Measurements from ENCODE around the gene ALDH1B1.

ALDH1B1 gene

GRCh38 chr9:38392235-38393127 is at the start of gene ALDH1B1:
Gene ALDH1B1, plus strand, starts transcription at chr9:38392702. Its CDS starts 3,047 bp downstream, at chr9:38395749.
- DNase-seq, result no peak

DNA sequence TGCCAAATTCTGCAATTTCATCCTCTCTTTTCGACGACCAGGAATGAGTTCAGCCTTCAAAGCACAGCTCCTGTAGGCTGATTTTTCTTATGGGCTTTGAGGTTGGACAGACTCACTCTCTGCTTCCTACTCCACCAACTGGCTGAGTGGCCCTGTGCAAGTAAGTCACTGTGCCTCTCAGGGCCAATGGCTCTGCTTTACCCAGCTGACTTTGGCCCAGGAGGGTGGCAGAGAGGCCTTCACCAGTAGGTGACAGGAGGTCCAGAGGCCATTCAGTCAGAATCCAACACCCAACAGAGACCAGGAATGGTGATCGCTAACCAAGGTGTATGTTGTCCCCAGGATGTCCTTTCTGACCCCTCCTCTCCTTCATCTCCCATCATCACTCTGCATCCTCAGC is 49.5 kb upstream of the ALDH1B1 start:
- no peak for DNase-seq

DNA sequence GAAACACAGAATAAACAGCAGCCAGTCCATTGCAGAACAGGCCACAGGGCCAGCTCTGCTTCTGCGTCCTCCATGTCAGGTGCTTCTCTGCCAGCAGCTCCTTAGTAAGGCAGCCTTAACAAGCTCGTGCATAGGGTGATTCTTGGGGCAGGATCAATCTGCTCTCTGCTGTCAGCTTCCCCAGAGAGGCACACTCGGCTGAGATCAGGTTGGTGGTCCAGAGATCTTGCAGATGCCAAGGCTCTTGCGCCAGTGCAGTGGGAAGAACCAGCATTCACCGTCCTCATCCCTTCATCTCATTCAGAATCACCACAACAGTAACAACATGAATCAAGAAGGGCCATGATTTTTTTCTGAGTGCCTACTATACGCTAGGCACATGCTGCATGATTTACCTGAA is 49.0 kb upstream of the ALDH1B1 start:
- DNase-seq, result no peak

DNA sequence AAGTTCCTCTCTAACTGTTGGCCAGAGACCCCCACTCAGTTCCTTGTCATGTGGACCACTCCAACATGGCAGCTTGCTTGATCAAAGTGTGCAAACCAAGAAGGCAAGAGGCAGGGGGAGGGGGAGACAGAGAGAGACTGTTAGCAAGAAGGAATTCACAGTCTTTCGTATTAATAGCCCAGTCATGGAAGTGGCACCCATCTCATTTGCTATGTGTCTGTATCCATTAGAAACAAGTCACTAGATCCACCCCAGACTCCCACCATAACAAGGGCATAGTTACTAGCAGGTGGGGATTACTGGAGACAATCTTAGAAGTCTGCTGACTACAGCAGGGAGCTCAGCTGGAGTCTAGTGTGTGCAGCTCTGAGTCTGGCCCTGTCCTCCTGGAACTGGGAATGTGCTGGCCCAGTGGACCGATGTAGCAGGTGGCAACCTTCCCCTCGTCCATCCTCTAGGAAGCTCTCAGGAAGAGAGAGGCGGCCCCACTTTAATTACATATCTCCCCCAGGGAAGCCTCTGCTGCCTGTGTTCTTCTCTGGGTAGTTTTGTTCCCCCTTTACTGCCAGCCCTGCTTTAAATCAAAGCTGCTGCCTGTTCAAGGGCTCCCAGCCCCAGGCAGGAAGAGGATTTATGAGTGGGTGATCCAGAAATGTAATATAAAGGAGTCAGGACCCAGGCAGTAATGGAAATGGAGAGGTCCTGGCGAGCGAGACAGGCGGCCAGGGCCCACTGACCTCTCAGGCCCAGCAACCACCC is 47.8 kb upstream of the ALDH1B1 start:
- DNase-seq, result no peak

- DNase-seq, result no peak
Observed at GRCh38 chr9:38345851-38346755, 46.4 kb upstream of the ALDH1B1 start.

GRCh38 chr9:38346811-38347210 is 45.7 kb upstream of the ALDH1B1 start:
- DNase-seq, result no peak

DNA sequence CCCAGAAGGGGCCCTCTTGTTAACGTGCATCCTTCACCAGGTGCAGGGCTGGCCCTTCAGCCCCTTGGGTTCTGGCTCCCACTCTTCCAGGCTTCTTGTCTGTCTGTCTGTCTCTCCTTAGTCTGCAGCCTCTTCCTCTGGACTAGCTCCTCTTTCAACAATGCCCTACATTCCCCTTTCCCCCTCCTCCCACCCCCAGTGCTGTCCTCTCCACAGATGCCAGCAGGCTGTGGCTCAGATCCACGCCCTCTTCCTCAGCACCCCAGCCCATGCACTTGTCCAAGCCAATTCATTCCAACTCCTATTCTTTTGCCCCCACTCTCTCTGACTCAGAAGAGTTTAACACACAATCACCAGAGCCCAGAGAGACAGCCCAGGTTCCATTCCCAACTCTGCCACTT is 45.2 kb upstream of the ALDH1B1 start:
- no peak for DNase-seq

DNA sequence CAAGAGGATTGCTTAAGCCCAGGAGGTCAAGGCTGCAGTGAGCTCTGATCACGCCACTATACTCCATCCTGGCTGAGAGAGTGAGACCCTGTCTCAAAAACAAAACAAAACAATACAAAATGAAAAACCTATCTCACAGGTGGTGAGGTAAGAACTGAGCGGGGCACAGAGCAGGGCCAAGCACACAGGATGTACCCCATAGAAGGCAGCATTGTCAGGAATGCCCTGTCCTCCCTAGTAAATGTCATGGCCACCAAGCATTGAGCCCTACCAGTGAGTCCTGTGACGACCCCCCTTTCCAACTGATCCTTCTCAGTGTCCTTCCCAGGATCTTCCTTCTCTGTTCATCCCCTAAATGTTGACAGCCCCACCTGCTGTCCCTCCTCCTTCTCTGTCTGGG is 44.6 kb upstream of the ALDH1B1 start:
- no peak for DNase-seq

DNA sequence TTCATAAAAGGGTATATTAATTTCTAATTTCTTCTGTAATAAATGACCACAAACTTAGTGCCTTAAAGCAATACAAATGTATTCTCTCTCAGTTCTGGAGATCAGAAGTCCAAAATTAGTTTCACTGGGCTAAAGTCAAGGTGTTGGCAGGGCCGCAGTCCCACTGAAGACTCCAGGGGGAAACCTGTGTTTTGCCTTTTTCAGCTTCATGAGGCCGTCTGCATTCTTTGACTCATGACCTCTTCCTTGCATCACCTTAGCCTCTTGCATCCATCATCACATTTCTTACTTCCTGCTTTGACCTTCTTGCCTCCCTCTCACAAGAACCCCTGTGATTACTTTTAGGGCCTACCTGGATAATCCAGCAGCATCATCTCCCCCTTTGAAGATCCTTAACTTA is 42.0 kb upstream of the ALDH1B1 start:
- no peak for DNase-seq

GRCh38 chr9:38352530-38353328 is 39.8 kb upstream of the ALDH1B1 start:
- DNase-seq, result no peak

- no peak for DNase-seq
Observed at GRCh38 chr9:38355115-38355514, 37.4 kb upstream of the ALDH1B1 start.

GRCh38 chr9:38355517-38356120 is 36.9 kb upstream of the ALDH1B1 start:
- no peak for DNase-seq

GRCh38 chr9:38356851-38357250 is 35.7 kb upstream of the ALDH1B1 start:
- DNase-seq, result no peak

GRCh38 chr9:38357350-38358114 is 35.0 kb upstream of the ALDH1B1 start:
- no peak for DNase-seq

DNA sequence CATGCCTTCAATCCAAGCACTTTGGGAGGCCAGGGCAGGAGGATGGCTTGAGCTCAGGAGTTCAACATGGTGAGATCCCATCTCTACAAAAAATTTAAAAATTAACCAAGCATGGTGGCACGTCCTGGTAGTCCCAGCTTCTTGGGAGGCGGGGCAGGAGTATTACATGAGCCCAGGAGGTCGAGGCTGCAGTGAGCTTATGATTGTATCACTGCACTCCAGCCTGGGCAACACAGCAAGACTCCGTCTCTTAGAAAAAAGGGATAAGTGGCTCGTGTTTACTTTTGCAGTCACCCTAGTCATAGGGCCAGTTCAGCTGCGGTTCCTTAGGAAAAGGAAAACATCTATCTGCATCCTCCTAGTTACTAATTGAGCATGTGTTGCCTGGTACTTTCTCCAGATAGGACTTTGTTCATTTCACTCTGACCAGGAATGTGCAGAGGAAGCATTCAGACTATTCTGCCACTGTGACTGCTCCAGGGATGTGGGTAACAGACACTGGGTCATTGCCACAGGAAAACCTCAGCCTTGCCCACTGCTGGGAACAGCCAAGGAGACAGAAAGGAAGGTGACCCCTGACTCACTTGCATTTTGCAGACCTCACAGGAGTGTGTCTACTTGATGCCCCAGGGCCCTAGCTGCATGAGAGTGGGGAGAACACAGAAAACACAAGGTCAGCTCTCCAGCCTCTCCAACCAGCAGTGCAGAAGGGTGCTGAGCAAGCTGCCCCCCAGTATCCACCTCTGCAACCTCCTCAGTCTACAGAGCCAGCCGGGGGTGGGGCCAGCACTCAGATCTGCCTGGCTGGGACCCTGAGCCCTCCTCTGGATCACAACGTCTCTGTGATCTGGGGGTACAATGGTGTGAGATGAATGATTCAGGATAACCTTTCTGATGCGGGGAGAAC is 33.9 kb upstream of the ALDH1B1 start:
- DNase-seq, result no peak

GRCh38 chr9:38359297-38359653 is 33.2 kb upstream of the ALDH1B1 start:
- no peak for DNase-seq

DNA sequence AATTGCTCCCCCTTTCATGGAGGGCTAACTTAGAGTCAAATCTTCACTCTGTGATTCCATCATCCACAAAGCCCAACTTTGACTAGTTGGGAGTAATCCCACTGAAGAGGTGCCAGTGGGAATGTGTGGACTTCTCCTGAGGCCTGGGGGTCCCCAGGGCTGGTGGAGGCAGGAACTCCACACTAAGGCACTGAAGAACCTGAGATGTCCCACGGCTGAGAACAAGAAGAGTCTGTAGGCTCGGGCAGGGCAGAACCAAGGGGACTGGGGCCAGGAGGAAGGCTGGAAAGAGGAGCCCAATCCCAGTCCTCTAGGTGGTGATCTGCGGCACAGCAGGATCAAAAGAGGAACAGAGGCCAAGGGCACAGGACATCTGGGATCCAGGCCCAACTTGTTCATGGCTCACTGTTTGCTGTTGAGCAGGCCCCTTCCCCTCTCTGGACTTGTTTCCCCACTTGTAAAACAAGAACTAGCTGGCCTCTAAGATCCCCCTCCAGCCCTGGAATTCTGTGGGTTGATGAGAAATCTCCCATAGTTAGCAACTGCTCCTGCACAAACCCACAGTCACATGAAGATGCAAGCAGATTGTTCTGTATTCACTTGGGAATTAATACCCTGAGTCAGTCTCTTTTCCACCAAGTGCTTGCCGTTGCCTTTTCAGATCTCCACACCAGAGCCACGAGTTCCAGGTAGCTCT is 32.7 kb upstream of the ALDH1B1 start:
- no peak for DNase-seq

DNA sequence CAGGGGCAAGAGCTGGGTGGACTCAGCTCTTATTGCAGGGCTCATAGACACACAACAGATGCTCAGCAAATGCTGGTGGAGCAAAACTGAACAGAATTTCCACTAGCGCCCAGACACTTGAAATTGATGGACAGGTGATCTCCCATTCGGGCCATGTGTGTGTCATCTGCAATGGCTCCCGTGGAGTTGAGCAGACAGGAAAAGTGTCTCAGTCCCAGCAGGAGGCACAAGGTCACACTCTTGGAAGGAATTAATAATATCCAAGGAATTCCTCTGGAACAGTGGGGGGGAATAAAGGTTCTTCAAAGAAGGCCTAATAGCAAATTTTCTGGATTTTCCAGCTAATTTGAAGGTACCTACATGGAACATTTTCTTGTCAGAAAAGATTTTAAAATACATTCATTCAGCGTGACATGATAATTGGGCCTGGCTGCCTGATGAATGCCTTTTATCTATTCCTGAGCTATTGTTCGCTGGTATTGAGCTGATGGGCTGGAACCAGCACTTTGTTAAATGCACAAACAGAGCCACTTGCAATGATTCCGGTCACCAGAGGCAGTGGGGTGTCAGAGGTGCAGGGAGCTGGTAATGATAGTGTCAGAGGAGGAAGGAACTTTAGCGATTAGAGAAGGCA is 31.5 kb upstream of the ALDH1B1 start:
- no peak for DNase-seq

GRCh38 chr9:38361473-38361850 is 31.0 kb upstream of the ALDH1B1 start:
- no peak for DNase-seq

Measured in NCI-H2029 treated with DMSO at 0.1 percent for 48 hours (cell line).